Breast epithelium (tissue), 4 donors: ENCODE results near the gene MON1A. TPM values are rescaled to one million over a fixed set of nuclear protein-coding genes. Genes with fewer than 3 reads are reported as not detected.

ENCODE experiments used
- DNase-seq, 2 donors: peaks; one replicate each; pipeline ENCODE4 v3.0.0-alpha.2; 2019; ENCODE audit warnings: low spot score in 2 of 2
- H3K27ac ChIP-seq, 2 donors: fragments of 200-600 bp; sonication (generic) in 1 of 2; one replicate each; pipeline ENCODE4 v1.5.1; 2016 to 2019; ENCODE audit warnings: mild to moderate bottlenecking in 1 of 2
- H3K27me3 ChIP-seq, 2 donors: fragments of 200-600 bp; sonication (generic) in 1 of 2; one replicate each; pipeline versions ENCODE4 v1.5.1 to v1.6.0; 2017 to 2019; ENCODE audit warnings: control low read depth in 1 of 2, mild to moderate bottlenecking in 1 of 2
- H3K36me3 ChIP-seq: fragments of 200-600 bp; one replicate; pipeline ENCODE4 v1.5.1; 2019
- H3K4me1 ChIP-seq, 2 donors: fragments of 200-600 bp; sonication (generic); one replicate each; pipeline ENCODE4 v1.5.1; 2016 to 2019; ENCODE audit warnings: control low read depth in 1 of 2
- H3K4me3 ChIP-seq, 3 donors: fragments of 200-600 bp; sonication (generic); 1 replicate in 2 of 3; 2 replicates in 1 of 3; pipeline ENCODE4 v1.5.1; 2016 to 2019; ENCODE audit warnings: mild to moderate bottlenecking in 3 of 3, moderate library complexity in 2 of 3
- H3K9me3 ChIP-seq, 2 donors: fragments of 200-600 bp; sonication (generic) in 1 of 2; one replicate each; pipeline ENCODE4 v1.5.1; 2016 to 2019; ENCODE audit warnings: control low read depth in 1 of 2
- CTCF ChIP-seq, 3 donors: fragments of 450-650 bp; IDR thresholded peaks; one replicate each; pipeline ENCODE4 v1.5.1; 2016 to 2017; ENCODE audit warnings: antibody characterized with exemption in 3 of 3, mild to moderate bottlenecking in 3 of 3, moderate library complexity in 3 of 3
- POLR2A ChIP-seq: fragments of 450-650 bp; IDR thresholded peaks from one replicate; pipeline ENCODE4 v1.6.1; 2016; ENCODE audit warnings: antibody characterized with exemption, mild to moderate bottlenecking, moderate library complexity
- POLR2AphosphoS5 ChIP-seq, 3 donors: sonication (generic); formaldehyde crosslinking; IDR thresholded peaks; one replicate each; pipeline ENCODE4 v1.6.1; 2017; ENCODE audit warnings: antibody characterized with exemption in 3 of 3
- intact Hi-C: fragments of 100-400 bp; cut with DNase I; formaldehyde crosslinking; loops from one replicate; pipeline ENCODE4 v1.15.1; 2023; ENCODE audit warnings: low total_unique reads
- total RNA-seq, 3 donors: library from RNA; depleted of rRNA; stranded (reverse); fragments of >200 nt; gene quantifications; one replicate each; pipeline ENCODE4 v1.1.0, GENCODE V29; 2016

Gene MON1A
- 10 to 100 TPM in 2 of 3 donors, 1 to 10 TPM in 1; 9.1 to 12.5 (median 11.3) TPM for total RNA-seq

- intact Hi-C loops, result loop anchor here (5.0 kb wide), 1 partner anchor 587 kb away; the partner anchor contains the start of gene USP4
- peak in 2 of 3 donors; percentile 21 to 24 for TF ChIP-seq CTCF (IDR thresholded peaks at IDR 0.05)
- TF ChIP-seq POLR2AphosphoS5 (IDR thresholded peaks at IDR 0.05), result peak in 2 of 3 donors; percentile 56 to 62
- TF ChIP-seq POLR2A, result peak; percentile 48
- peak within 1 kb of the TSS; percentile 77 to 87 for H3K27ac ChIP-seq
Measured at GRCh38 chr3:49929291-49930167, at the start of gene MON1A. Gene MON1A (minus strand): TSS chr3:49929811. CDS start chr3:49913346, 16,465 bp downstream.

GRCh38 chr3:49976942-49977341 is 47.3 kb upstream of the MON1A start:
- no peaks in the 10 kb centered on the region for H3K27me3 ChIP-seq
- TF ChIP-seq CTCF (IDR thresholded peaks at IDR 0.05) (no peak), POLR2A (no peak), POLR2AphosphoS5 (IDR thresholded peaks at IDR 0.05) (no peak)
- no peak overlapping the region for H3K4me3 ChIP-seq
- no peaks in the 10 kb centered on the region for H3K4me1 ChIP-seq
- H3K27ac ChIP-seq, result no peak overlapping the region
- no peaks in the 10 kb centered on the region for H3K36me3 ChIP-seq
- intact Hi-C loops, result no loop called here
- DNase-seq, result no peak
- no peaks in the 10 kb centered on the region for H3K9me3 ChIP-seq

More at GRCh38 chr3:49929291-49930167, at the start of gene MON1A:
- DNase-seq, result peak; percentile 90 to 94
- H3K4me3 ChIP-seq, result peak within 1 kb of the TSS; percentile 64 to 86 (median 72)
- H3K9me3 ChIP-seq, result no peaks in the 10 kb centered on the region
- no peaks in the 10 kb centered on the region for H3K36me3 ChIP-seq
- no peaks in the 10 kb centered on the region for H3K27me3 ChIP-seq
- peaks cover 0 to 6% of the 10 kb centered on the region in 2 donors for H3K4me1 ChIP-seq

- Histone ChIP-seq H3K27ac (no peak overlapping the region), H3K4me1 (no peaks in the 10 kb centered on the region), H3K4me3 (no peak overlapping the region), H3K36me3 (no peaks in the 10 kb centered on the region), H3K27me3 (no peaks in the 10 kb centered on the region), H3K9me3 (no peaks in the 10 kb centered on the region)
- intact Hi-C loops, result no loop called here
- DNase-seq, result no peak
- TF ChIP-seq POLR2A, result no peak
- no peak for TF ChIP-seq CTCF (IDR thresholded peaks at IDR 0.05)
- TF ChIP-seq POLR2AphosphoS5 (IDR thresholded peaks at IDR 0.05), result no peak
Measured at GRCh38 chr3:49972656-49973055, 43.0 kb upstream of the MON1A start.

GRCh38 chr3:49968346-49968745 is 38.7 kb upstream of the MON1A start:
- TF ChIP-seq POLR2A, result no peak
- TF ChIP-seq POLR2AphosphoS5 (IDR thresholded peaks at IDR 0.05), result no peak
- DNase-seq, result no peak
- Histone ChIP-seq H3K36me3 (no peaks in the 10 kb centered on the region), H3K9me3 (no peaks in the 10 kb centered on the region), H3K27me3 (no peaks in the 10 kb centered on the region), H3K27ac (no peak overlapping the region), H3K4me1 (no peaks in the 10 kb centered on the region), H3K4me3 (no peak overlapping the region)
- intact Hi-C loops, result no loop called here

GRCh38 chr3:49967291-49967690 is 37.7 kb upstream of the MON1A start:
- Histone ChIP-seq H3K27ac (no peak overlapping the region), H3K27me3 (no peaks in the 10 kb centered on the region), H3K4me3 (no peak overlapping the region), H3K4me1 (no peaks in the 10 kb centered on the region), H3K9me3 (no peaks in the 10 kb centered on the region), H3K36me3 (no peaks in the 10 kb centered on the region)
- TF ChIP-seq CTCF (IDR thresholded peaks at IDR 0.05) (no peak), POLR2A (no peak), POLR2AphosphoS5 (IDR thresholded peaks at IDR 0.05) (no peak)
- no peak for DNase-seq
- intact Hi-C loops, result no loop called here
